HCT116 (cell line): ENCODE results near the gene THUMPD3. TPM values are rescaled to one million over a fixed set of nuclear protein-coding genes. Genes with fewer than 3 reads are reported as not detected.

Source experiments
- ATAC-seq: fragments of 200-7000 bp; cut with Tn5 transposase; 2 replicates; pipeline ENCODE4 v1.9.1; 2020; ENCODE audit warnings: mild to moderate bottlenecking, moderate library complexity
- BruUV-seq: library from RNA; stranded (reverse); fragments of 400-500 nt; replicated peaks from 2 replicates; lab custom pipeline; 2021; lab: Mats Ljungman, UMichigan
- CTCF ChIA-PET: fragments of 300-600 bp; sonication (Branson Sonifier 250); formaldehyde crosslinking; loops from one replicate; lab custom pipeline; 2021; ENCODE audit warnings: antibody characterized with exemption; lab: Charles Lee
- POLR2A ChIA-PET: fragments of 300-600, 350-600 bp; sonication (Branson Sonifier 250); formaldehyde crosslinking; loops from one replicate; lab custom pipeline; 2021; ENCODE audit warnings: antibody characterized with exemption; lab: Charles Lee
- RAD21 ChIA-PET, 2 experiments: fragments of 300-600 bp; sonication (Branson Sonifier 250); formaldehyde crosslinking; loops; one replicate each; lab custom pipeline; 2023; ENCODE audit warnings: low total read pairs in 2 of 2; ENCODE audit not compliant: uncharacterized antibody in 2 of 2, unreplicated experiment in 2 of 2, low non-redundant PET in 1 of 2; lab: Charles Lee
- DNase-seq: peaks from one replicate; pipeline ENCODE4 v3.0.0-alpha.2; 2010; ENCODE audit warnings: low read depth, low spot score
- H2AFZ ChIP-seq: fragments of 200-600 bp; shearing (Covaris generic), sonication (generic); 2 replicates; pipeline ENCODE4 v1.6.1; 2017; ENCODE audit warnings: low read depth, mixed run types, mixed read lengths, antibody characterized with exemption, low read length; ENCODE audit not compliant: poor library complexity, severe bottlenecking
- H3K27ac ChIP-seq: 2 replicates; pipeline ENCODE4 v1.5.1; 2012; ENCODE audit warnings: low read depth, low read length
- H3K27me3 ChIP-seq: fragments of 200-600 bp; sonication (generic); 2 replicates; pipeline ENCODE4 v1.6.1; 2016; ENCODE audit warnings: mixed run types, low read length, mixed read lengths; ENCODE audit not compliant: insufficient read depth
- H3K36me3 ChIP-seq, 2 experiments: fragments of 200-500 bp in 1 of 2; fragments of 200-600 bp in 1 of 2; sonication (Bioruptor generic) in 1 of 2; sonication (generic) in 1 of 2; 2 replicates each; pipeline versions ENCODE4 v1.5.1 to v1.6.1; 2014 to 2016; ENCODE audit warnings: low read length in 2 of 2, inconsistent platforms in 1 of 2, mixed read lengths in 1 of 2, mixed run types in 1 of 2; ENCODE audit not compliant: insufficient read depth in 2 of 2, control insufficient read depth in 1 of 2
- H3K4me1 ChIP-seq, 2 experiments: fragments of 200-600 bp in 1 of 2; sonication (generic) in 1 of 2; 2 replicates each; pipeline versions ENCODE4 v1.5.1 to v1.6.1; 2012 to 2017; ENCODE audit warnings: low read length in 2 of 2, inconsistent platforms in 1 of 2, mild to moderate bottlenecking in 1 of 2, mixed read lengths in 1 of 2, mixed run types in 1 of 2, moderate library complexity in 1 of 2; ENCODE audit not compliant: insufficient read depth in 2 of 2, control insufficient read depth in 1 of 2
- H3K4me2 ChIP-seq: fragments of 200-600 bp; sonication (generic); 2 replicates; pipeline ENCODE4 v1.6.1; 2017; ENCODE audit warnings: mixed run types, low read length, mixed read lengths
- H3K4me3 ChIP-seq, 2 experiments: fragments of 200-600 bp in 1 of 2; sonication (generic) in 1 of 2; replicated peaks in 1 of 2; 2 replicates each; pipeline ENCODE4 v1.5.1; 2011 to 2016; ENCODE audit warnings: low read length in 2 of 2, control low read depth in 1 of 2, low read depth in 1 of 2, mild to moderate bottlenecking in 1 of 2, mixed read lengths in 1 of 2, mixed run types in 1 of 2
- H3K79me2 ChIP-seq: fragments of 200-600 bp; sonication (generic); 2 replicates; pipeline ENCODE4 v1.6.1; 2017; ENCODE audit warnings: mild to moderate bottlenecking, mixed run types, low read length, moderate library complexity, mixed read lengths; ENCODE audit not compliant: insufficient read depth
- H3K9ac ChIP-seq: fragments of 200-600 bp; sonication (generic); 2 replicates; pipeline ENCODE4 v1.6.1; 2016; ENCODE audit warnings: low read length, mixed read lengths
- H3K9me2 ChIP-seq: fragments of 200-600 bp; sonication (generic), shearing (Covaris generic); 2 replicates; pipeline ENCODE4 v1.6.1; 2017; ENCODE audit warnings: mixed run types, mild to moderate bottlenecking, moderate library complexity; ENCODE audit not compliant: insufficient read depth
- H3K9me3 ChIP-seq, 2 experiments: fragments of 200-500 bp in 1 of 2; fragments of 200-600 bp in 1 of 2; sonication (Bioruptor generic) in 1 of 2; sonication (generic) in 1 of 2; 2 replicates each; pipeline ENCODE4 v1.6.1; 2014 to 2017; ENCODE audit warnings: low read length in 2 of 2, mixed read lengths in 2 of 2, inconsistent platforms in 1 of 2, low read depth in 1 of 2, mild to moderate bottlenecking in 1 of 2, mixed run types in 1 of 2, moderate library complexity in 1 of 2; ENCODE audit not compliant: control insufficient read depth in 1 of 2, insufficient read depth in 1 of 2
- H4K20me1 ChIP-seq: fragments of 200-600 bp; sonication (generic), shearing (Covaris generic); 2 replicates; pipeline ENCODE4 v1.6.1; 2017; ENCODE audit warnings: mixed run types, mild to moderate bottlenecking, moderate library complexity; ENCODE audit not compliant: insufficient read depth
- CBX3 ChIP-seq: IDR thresholded peaks from 2 replicates; pipeline ENCODE4 v1.6.1; 2012; ENCODE audit warnings: low read depth
- CEBPB ChIP-seq: IDR thresholded peaks from 2 replicates; pipeline ENCODE4 v1.6.1; 2012; ENCODE audit warnings: low read depth
- EGR1 ChIP-seq: IDR thresholded peaks from 2 replicates; pipeline ENCODE4 v1.6.1; 2012; ENCODE audit warnings: low read depth
- ELF1 ChIP-seq: IDR thresholded peaks from 2 replicates; pipeline ENCODE4 v1.6.1; 2012; ENCODE audit warnings: low read depth, borderline replicate concordance
- EZH2 ChIP-seq: fragments of 200-600 bp; sonication (generic); IDR thresholded peaks from 2 replicates; pipeline ENCODE4 v1.6.1; 2017; ENCODE audit warnings: antibody characterized with exemption, mixed run types
- EZH2phosphoT487 ChIP-seq: fragments of 200-600 bp; IDR thresholded peaks from 2 replicates; pipeline ENCODE4 v1.6.1; 2018; ENCODE audit warnings: antibody characterized with exemption, borderline replicate concordance
- FOSL1 ChIP-seq: IDR thresholded peaks from 2 replicates; pipeline ENCODE4 v1.6.1; 2012; ENCODE audit warnings: low read depth
- JUND ChIP-seq: IDR thresholded peaks from 2 replicates; pipeline ENCODE4 v1.6.1; 2012
- MAX ChIP-seq: IDR thresholded peaks from 2 replicates; pipeline ENCODE4 v1.6.1; 2012
- POLR2A ChIP-seq: IDR thresholded peaks from 2 replicates; pipeline ENCODE4 v1.7.0; 2011; ENCODE audit warnings: borderline replicate concordance; ENCODE audit not compliant: insufficient read depth, insufficient read length; ENCODE audit errors: extremely low read depth
- POLR2AphosphoS5 ChIP-seq: IDR thresholded peaks from 2 replicates; pipeline ENCODE4 v1.6.1; 2011; ENCODE audit warnings: mild to moderate bottlenecking, low read depth, low read length, moderate library complexity
- RAD21 ChIP-seq: IDR thresholded peaks from 2 replicates; pipeline ENCODE4 v1.6.1; 2012; ENCODE audit warnings: low read depth, mild to moderate bottlenecking
- REST ChIP-seq: IDR thresholded peaks from 2 replicates; pipeline ENCODE4 v1.6.1; 2012; ENCODE audit warnings: low read depth
- SIN3A ChIP-seq: IDR thresholded peaks from 2 replicates; pipeline ENCODE4 v1.6.1; 2012; ENCODE audit warnings: low read depth
- SP1 ChIP-seq: IDR thresholded peaks from 2 replicates; pipeline ENCODE4 v1.6.1; 2012; ENCODE audit warnings: low read depth
- SRF ChIP-seq: IDR thresholded peaks from 2 replicates; pipeline ENCODE4 v1.6.1; 2012; ENCODE audit warnings: low read depth
- YY1 ChIP-seq: IDR thresholded peaks from 2 replicates; pipeline ENCODE4 v1.6.1; 2011; ENCODE audit warnings: low read length, low read depth, moderate library complexity, mild to moderate bottlenecking; ENCODE audit not compliant: insufficient replicate concordance; ENCODE audit errors: extremely low read depth
- ZBTB33 ChIP-seq: IDR thresholded peaks from 2 replicates; pipeline ENCODE4 v1.6.1; 2011; ENCODE audit warnings: mild to moderate bottlenecking, low read length, moderate library complexity; ENCODE audit not compliant: insufficient replicate concordance; ENCODE audit errors: extremely low read depth
- ZFX ChIP-seq: fragments of 450-650 bp; IDR thresholded peaks from 2 replicates; pipeline ENCODE4 v1.6.1; 2017
- ZNF274 ChIP-seq: fragments of 200-500 bp; sonication (Bioruptor generic); IDR thresholded peaks from 2 replicates; pipeline ENCODE4 v1.6.1; 2014; ENCODE audit warnings: mild to moderate bottlenecking, low read depth, low read length, inconsistent platforms
- intact Hi-C: fragments of 100-400 bp; cut with micrococcal nuclease; formaldehyde crosslinking; loops from 2 replicates; pipeline ENCODE4 v1.10.0; 2022
- total RNA-seq: library from RNA; stranded (reverse); gene quantifications from one replicate; pipeline ENCODE4 v1.2.1, GENCODE V29; 2021; ENCODE audit not compliant: unreplicated experiment
- TF ChIP-seq, protein P1 (sequence below), 3 experiments: fragments of 200-600 bp in 1 of 3; sonication (generic) in 1 of 3; IDR thresholded peaks in 2 of 3; conservative IDR thresholded peaks in 1 of 3; 2 replicates each; pipeline ENCODE4 v1.5.1; 2012 to 2017; ENCODE audit warnings: low read depth in 2 of 3, low read length in 2 of 3, antibody characterized with exemption in 1 of 3, borderline replicate concordance in 1 of 3, control low read depth in 1 of 3, mild to moderate bottlenecking in 1 of 3, mixed read lengths in 1 of 3, mixed run types in 1 of 3, moderate library complexity in 1 of 3; ENCODE audit not compliant: insufficient read depth in 1 of 3
- TF ChIP-seq, protein P2 (sequence below): IDR thresholded peaks from 2 replicates; pipeline ENCODE4 v1.6.1; 2012

THUMPD3 gene
- total RNA-seq, 1 experiment from 2014 or later = 79.5 TPM

- H3K4me3 ChIP-seq = peak overlapping the region; percentile 63 to 98
- no TSS peak for BruUV-seq
- intact Hi-C loops = loop anchor here (1.0 kb wide), 1 partner anchor 26 kb away; no protein-coding TSS in a partner anchor
- no peaks in the 10 kb centered on the region for H3K27me3 ChIP-seq
- peak; percentile 93 for DNase-seq
- TF ChIP-seq POLR2A (peak; percentile 24), FOSL1 (no peak), REST (no peak), YY1 (peak; percentile 46), EZH2phosphoT487 (no peak), SRF (no peak), SIN3A (no peak), ZBTB33 (peak; percentile 45), JUND (no peak), MAX (no peak), CEBPB (no peak), POLR2AphosphoS5 (peak; percentile 71), SP1 (no peak), RAD21 (no peak), EZH2 (no peak), ELF1 (no peak), ZFX (peak; percentile 44), EGR1 (no peak), ZNF274 (no peak), CBX3 (no peak)
- TF ChIP-seq, protein P1, sequence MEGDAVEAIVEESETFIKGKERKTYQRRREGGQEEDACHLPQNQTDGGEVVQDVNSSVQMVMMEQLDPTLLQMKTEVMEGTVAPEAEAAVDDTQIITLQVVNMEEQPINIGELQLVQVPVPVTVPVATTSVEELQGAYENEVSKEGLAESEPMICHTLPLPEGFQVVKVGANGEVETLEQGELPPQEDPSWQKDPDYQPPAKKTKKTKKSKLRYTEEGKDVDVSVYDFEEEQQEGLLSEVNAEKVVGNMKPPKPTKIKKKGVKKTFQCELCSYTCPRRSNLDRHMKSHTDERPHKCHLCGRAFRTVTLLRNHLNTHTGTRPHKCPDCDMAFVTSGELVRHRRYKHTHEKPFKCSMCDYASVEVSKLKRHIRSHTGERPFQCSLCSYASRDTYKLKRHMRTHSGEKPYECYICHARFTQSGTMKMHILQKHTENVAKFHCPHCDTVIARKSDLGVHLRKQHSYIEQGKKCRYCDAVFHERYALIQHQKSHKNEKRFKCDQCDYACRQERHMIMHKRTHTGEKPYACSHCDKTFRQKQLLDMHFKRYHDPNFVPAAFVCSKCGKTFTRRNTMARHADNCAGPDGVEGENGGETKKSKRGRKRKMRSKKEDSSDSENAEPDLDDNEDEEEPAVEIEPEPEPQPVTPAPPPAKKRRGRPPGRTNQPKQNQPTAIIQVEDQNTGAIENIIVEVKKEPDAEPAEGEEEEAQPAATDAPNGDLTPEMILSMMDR (IDR thresholded peaks at IDR 0.05 in 2 of 3, conservative IDR thresholded peaks at IDR 0.05 in 1 of 3; ENCODE audit: borderline replicate concordance in 1 of 3, insufficient read depth in 1 of 3, low read depth in 2 of 3, low read length in 2 of 3) = no peak
- TF ChIP-seq, protein P2, sequence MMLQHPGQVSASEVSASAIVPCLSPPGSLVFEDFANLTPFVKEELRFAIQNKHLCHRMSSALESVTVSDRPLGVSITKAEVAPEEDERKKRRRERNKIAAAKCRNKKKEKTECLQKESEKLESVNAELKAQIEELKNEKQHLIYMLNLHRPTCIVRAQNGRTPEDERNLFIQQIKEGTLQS = no peak
- no peaks in the 10 kb centered on the region for H3K9me2 ChIP-seq
- POLR2A ChIA-PET = interaction anchor here (0.7 to 3.0 kb wide), 13 partner anchors 8 to 408 kb away, joined by 3 to 46 read pairs (median 8); partner anchors contain the start of gene THUMPD3
- peak; percentile 70 for ATAC-seq
- no peaks in the 10 kb centered on the region for H3K9me3 ChIP-seq
- no peak overlapping the region for H2AFZ ChIP-seq
- H3K9ac ChIP-seq = peak overlapping the region; percentile 99
- RAD21 ChIA-PET = no interaction called here
- H3K4me1 ChIP-seq = peaks cover 19 to 39% of the 10 kb centered on the region in 2 experiments
- peak overlapping the region; percentile 75 for H3K4me2 ChIP-seq
- H3K36me3 ChIP-seq = peaks cover 21 to 37% of the 10 kb centered on the region in 2 experiments; a peak in 2 of 4 replicates
- H3K79me2 ChIP-seq = peaks cover 87% of the 10 kb centered on the region
- H4K20me1 ChIP-seq = peaks cover 33% of the 10 kb centered on the region
- peak overlapping the region; percentile 93 for H3K27ac ChIP-seq
- CTCF ChIA-PET = interaction anchor here (2.3 kb wide), 1 partner anchor 27 kb away, joined by 7 read pairs; no protein-coding TSS in a partner anchor
These were observed 33.4 kb downstream of the THUMPD3 start for GRCh38 chr3:9396301-9396631.
